Measurements from ENCODE around the gene UNC5B.

GRCh38 chr10:71241830-71242621 is 29.7 kb downstream of the UNC5B start:
- TF ChIP-seq, protein P1, sequence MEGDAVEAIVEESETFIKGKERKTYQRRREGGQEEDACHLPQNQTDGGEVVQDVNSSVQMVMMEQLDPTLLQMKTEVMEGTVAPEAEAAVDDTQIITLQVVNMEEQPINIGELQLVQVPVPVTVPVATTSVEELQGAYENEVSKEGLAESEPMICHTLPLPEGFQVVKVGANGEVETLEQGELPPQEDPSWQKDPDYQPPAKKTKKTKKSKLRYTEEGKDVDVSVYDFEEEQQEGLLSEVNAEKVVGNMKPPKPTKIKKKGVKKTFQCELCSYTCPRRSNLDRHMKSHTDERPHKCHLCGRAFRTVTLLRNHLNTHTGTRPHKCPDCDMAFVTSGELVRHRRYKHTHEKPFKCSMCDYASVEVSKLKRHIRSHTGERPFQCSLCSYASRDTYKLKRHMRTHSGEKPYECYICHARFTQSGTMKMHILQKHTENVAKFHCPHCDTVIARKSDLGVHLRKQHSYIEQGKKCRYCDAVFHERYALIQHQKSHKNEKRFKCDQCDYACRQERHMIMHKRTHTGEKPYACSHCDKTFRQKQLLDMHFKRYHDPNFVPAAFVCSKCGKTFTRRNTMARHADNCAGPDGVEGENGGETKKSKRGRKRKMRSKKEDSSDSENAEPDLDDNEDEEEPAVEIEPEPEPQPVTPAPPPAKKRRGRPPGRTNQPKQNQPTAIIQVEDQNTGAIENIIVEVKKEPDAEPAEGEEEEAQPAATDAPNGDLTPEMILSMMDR (IDR thresholded peaks at IDR 0.05) = no peak
- TF ChIP-seq POLR2AphosphoS5 (IDR thresholded peaks at IDR 0.05) = no peak

Measured in sigmoid colon (tissue), 4 donors.